GM12892 (cell line): ENCODE data around the gene HDGF.

ENCODE experiments used
- POLR2A ChIP-seq: IDR thresholded peaks from 2 replicates; pipeline ENCODE4 v1.6.1; 2011; ENCODE audit warnings: low read depth, low read length, control low read depth
- POLR2AphosphoS5 ChIP-seq: IDR thresholded peaks from 2 replicates; pipeline ENCODE4 v1.6.1; 2011; ENCODE audit warnings: low read depth, low read length, control low read depth
- TAF1 ChIP-seq: IDR thresholded peaks from 2 replicates; pipeline ENCODE4 v1.6.1; 2011; ENCODE audit warnings: low read depth, mild to moderate bottlenecking, control low read depth, low read length, borderline replicate concordance

DNA sequence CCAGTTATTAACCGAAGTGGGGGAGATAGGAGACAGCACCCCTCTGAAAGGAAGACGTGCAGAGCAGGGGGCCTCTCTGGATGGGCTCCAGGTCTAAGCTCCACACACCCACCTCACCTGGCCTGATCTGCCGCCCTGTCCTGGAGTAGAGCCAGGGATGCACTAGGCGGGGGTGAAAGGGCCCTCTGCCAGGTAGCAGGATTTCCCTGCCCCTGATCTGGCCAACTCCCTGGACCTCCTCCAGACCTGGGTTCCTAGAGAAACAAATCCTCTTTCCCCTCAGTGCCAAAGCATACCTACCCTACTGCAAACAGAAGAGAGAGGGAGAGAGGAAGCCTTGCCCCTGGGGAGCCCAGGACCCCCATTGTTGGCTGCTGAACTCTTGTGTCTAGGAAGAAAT, 48.1 kb downstream of the HDGF start:
- TF ChIP-seq POLR2A (no peak), POLR2AphosphoS5 (no peak), TAF1 (no peak)
